GM18508 (cell line): ENCODE measurements around the gene UGT1A8.
"Not testable (repeated sequence)": the region's sequence is repeated elsewhere in the genome, so short reads cannot be mapped to it uniquely, and the experiment has no call there.

Experiments
- ATAC-seq: cut with Tn5 transposase; IDR thresholded peaks from one replicate; pipeline ENCODE4 v1.9.1; 2021; ENCODE audit warnings: moderate number of reproducible peaks; ENCODE audit not compliant: insufficient read depth, unreplicated experiment

UGT1A8 gene

DNA sequence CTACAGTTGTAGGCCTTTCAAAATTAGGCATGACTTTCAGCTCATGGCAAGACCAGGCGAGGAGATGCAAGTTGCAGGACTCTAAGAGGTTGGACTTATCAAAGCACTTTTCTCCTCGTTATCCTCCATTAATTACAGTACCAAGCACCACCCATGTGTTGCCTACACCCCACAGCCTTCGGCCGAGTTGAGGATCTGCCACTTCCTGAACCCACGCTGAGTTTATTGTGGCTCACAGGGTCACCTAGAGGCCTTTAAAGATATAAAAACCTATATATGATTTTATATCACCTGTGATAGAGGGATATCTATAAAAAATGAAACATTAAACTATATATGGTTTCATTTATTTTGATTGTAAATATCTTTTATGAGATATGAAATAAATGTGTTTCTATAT, 21.4 kb downstream of the UGT1A8 start:
- no peak for ATAC-seq

GRCh38 chr2:233639860-233640259, 22.4 kb downstream of the UGT1A8 start:
- ATAC-seq: no peak

DNA sequence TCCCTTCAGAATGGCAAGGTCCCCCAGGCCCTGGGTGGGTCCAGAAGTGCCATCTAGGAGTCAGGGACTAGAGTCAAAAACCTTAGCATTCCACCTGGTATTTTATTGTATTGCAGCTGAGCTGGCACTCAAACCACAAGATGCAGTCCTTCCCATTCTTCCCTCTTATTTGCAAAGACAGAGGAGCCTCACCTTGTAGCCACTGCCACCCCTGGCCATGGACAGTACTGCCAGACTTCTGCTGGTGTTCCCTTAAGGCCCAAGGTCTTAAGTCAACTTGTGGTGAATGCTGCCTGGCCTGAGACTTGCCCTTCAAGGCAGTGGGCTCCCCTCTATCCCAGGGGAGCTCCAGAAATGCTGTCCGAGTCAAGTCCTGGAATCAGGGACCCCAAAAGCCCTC, 25.7 kb downstream of the UGT1A8 start:
- no peak for ATAC-seq

DNA sequence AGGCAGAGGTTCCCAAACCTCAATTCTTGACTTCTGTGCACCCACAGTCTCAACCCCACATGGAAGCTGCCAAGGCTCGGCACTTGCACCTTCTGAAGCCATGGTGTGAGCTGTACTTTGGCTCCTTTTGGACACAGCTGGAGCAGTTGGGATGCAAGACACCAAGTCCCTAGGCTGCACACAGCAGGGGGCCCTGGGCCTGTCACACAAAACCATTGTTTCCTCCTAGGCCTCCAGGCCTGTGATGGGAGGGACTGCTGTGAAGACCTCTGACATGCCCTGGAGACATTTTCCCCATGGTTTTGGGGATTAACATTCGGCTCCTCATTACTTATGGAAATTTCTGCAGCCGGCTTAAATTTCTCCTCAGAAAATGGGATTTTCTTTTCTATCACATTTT, 28.6 kb downstream of the UGT1A8 start:
- not testable (repeated sequence) for ATAC-seq

GRCh38 chr2:233650981-233651380, 33.5 kb downstream of the UGT1A8 start:
- no peak for ATAC-seq

DNA sequence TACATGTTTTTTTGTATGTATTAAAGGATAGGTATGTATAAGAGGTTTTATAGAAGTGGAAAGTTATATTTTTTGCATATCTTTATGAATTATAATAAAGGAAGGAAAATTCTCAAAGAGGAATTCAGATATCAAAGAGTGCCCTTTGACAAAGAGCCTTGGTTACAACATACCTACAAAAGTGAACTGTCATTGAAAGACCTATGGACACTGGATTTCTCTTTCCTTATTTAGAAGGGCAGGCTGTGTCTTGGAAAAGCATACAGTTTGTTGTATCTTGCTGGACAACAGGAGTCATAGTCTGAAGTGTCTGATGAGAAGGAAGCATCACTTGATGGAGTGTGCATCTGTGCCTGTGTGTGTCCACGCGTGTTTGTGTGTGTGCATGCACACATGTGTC, 34.0 kb downstream of the UGT1A8 start:
- no peak for ATAC-seq

GRCh38 chr2:233654501-233654900, 37.1 kb downstream of the UGT1A8 start:
- ATAC-seq: no peak

- ATAC-seq: no peak
Observed at GRCh38 chr2:233655043-233655442, 37.6 kb downstream of the UGT1A8 start.

DNA sequence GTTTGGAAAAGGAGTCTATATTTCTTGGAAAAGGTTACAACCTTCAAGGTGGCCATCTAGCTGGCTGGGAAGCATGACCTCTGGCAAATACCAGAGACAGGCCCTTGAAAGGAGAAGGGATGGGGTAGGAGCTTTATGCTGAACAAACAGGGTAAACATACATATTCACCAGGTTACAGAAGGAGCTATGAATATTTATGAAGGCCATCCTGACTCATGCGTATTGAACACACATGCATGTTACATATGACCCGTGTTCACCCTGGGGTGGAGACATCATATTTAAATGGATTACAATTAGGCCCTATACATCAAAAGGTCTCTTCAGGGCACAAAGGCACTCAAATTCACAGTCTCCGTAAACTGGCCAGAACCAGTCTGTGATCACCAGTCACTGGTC, 38.5 kb downstream of the UGT1A8 start:
- not testable (repeated sequence) for ATAC-seq

- no peak for ATAC-seq
Observed at GRCh38 chr2:233656443-233656842, 39.0 kb downstream of the UGT1A8 start.

- ATAC-seq: no peak
Observed at GRCh38 chr2:233658610-233659009, 41.2 kb downstream of the UGT1A8 start.

DNA sequence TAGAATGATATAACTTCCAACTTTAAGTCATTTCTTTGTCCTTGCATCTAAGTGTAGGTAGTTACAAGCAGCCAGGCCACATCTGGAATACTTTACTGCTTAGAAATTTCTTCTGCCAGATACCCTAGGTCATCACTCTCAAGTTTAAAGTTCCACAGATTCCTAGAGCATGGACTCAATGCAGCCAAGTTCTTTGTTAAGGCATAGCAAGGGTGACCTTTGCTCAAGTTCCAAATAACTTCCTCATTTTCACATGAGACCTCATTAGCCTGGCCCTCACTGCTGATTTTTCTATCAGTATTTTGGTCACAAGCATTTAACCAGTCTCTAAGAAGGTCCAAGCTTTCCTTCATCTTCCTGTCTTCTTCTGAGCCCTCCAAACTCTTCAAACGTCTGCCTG, 46.5 kb downstream of the UGT1A8 start:
- no peak for ATAC-seq

- ATAC-seq: no peak
Observed at GRCh38 chr2:233668605-233669260, 51.3 kb downstream of the UGT1A8 start.

DNA sequence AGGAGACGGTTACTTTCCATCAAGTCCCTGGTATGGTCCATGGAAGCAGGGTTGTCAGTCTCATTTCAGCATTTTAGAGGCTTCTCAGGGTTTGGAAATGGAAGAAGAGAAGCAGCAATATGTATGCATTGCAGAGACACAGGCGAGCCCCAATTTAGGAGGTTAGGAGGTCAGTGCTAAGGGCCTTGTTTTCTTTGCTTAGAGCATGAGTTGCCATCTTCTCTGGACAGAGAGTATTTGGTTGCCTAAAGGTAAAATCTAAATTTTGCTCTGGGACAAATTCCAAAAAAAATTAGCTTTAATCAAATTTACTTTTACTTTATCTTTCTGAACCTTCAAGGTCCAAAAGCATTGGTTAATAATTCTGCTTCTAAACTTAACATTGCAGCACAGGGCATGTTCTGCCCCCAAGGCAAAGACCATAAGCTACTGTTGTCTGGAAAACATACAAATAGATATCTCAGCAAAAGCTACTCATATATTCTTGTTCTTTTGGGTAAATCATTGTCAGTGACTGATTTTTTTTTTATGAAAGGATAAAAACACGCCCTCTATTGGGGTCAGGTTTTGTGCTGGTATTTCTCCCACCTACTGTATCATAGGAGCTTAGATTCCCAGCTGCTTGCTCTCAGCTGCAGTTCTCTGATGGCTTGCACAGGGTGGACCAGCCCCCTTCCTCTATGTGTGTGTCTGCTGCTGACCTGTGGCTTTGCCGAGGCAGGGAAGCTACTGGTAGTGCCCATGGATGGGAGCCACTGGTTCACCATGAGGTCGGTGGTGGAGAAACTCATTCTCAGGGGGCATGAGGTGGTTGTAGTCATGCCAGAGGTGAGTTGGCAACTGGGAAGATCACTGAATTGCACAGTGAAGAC, 54.1 kb downstream of the UGT1A8 start, which contains the start of gene UGT1A9:
Gene UGT1A9 (plus strand): TSS at position 609 of the 872 bp plus-strand sequence. CDS start 37 bp downstream, at position 646.
- ATAC-seq: no peak

GRCh38 chr2:233672886-233673285, 55.5 kb downstream of the UGT1A8 start:
- no peak for ATAC-seq

DNA sequence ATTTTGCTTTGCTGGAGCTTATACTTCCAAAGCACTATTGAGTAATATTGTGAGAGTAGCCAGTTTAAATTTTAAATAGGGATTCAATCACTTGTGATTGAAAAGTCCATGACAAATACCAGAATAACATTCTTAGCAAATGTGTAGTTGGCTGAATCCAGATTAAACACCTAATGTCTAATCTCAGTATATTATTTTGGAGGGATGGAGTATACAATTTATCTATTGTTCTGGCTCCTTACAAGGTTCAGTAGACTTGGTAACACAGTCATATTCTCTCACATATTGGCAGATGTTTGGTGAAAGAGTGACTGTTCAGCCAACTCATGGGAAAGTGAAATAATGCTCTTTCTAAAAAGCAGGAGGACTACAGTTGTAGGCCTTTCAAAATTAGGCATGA, 56.5 kb downstream of the UGT1A8 start:
- ATAC-seq: no peak

DNA sequence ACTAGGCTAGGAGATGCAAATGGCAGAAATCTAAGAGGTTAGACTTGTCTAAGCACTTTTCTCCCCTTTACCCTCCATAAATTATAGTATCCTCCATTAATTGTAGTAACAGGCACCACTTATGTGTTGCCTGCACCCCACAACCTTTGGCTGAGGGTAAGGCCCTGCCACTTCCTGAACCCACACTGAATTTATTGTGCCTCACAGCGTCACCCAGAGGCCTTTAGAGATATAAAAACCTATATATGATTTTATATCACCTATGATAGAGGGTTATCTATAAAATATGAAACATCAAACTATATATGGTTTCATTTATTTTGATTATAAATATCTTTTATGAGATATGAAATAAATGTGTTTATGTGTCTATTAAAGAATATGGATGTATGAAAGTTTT, 56.9 kb downstream of the UGT1A8 start:
- ATAC-seq: no peak

GRCh38 chr2:233674995-233675394, 57.6 kb downstream of the UGT1A8 start:
- no peak for ATAC-seq

- no peak for ATAC-seq
Observed at GRCh38 chr2:233676046-233676445, 58.6 kb downstream of the UGT1A8 start.

DNA sequence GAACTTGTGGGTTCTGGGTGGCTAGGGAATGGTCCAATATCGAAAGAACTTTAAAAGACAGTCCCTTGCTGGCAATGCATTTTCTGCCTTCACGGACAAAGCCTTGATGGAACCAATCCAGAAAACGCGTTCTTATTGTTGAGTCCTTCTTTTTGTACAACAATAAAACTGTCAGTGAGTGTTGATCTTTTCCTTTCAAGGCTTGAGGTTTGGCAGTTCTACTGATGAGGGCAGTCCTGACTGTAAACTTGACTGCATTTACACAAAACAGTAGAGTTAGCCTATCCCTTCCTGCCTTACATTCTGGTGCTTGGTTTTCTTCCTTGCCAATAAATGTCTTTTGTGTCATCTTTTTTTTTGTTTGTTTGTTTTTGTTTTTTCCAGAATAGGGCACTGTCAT, 61.8 kb downstream of the UGT1A8 start:
- ATAC-seq: no peak

DNA sequence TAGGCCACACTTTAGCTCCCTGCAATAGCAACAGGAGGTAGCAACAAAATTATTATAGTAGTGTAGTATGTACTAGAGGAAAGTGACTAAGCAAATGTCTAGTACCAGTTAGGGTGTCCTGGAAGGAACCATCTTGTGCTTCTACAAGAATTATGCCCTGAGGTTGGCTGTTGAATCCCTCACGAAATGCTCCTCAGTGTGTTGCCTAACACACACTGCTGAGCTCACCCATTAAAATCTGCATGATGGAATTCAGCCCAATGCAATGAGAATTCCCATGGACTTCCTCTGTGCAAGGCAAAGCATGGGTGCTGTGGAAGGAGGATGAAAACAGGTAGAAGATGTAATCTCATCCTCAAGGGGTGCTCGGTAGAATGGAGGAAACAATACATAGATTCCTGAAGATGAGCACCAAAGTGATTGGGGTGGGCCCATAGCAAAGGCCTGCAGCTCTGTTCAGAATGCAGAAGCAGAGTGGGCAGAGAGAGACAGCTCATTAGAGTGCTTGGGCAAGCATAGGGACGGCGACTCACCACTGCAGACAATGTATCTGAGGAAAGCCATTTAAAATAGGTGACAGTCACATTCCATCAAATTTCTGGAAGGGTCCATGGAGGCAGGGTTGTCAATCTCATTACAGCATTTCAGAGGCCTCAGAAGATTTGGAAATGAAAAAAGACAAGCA, 63.1 kb downstream of the UGT1A8 start:
- no peak for ATAC-seq
